ENCODE results near the gene RBFOX2. TPM values are rescaled to one million over a fixed set of nuclear protein-coding genes. Genes with fewer than 3 reads are reported as not detected.

RBFOX2 gene
- total and polyA plus RNA-seq, 10 of the 15 experiments (the other 5 are each of a cell fraction or from before 2014, with no cell fraction given): 0.01 to 2.7 (median 0.17) TPM; not detected in 4

GRCh38 chr22:35749808-35750207, 278.8 kb downstream of the RBFOX2 start:
- POLR2A ChIA-PET: interaction anchor here (0.7 kb wide), 1 partner anchor 781 kb away, joined by 3 read pairs; no protein-coding TSS in a partner anchor
- no peak overlapping the region for H3K4me3 ChIP-seq
- peak; percentile 70; the same call in 1 of the 2 replicates for TF ChIP-seq MLLT1 (IDR thresholded peaks at IDR 0.05)
- TF ChIP-seq IKZF2 (IDR thresholded peaks at IDR 0.05): peak; percentile 73 to 84; a peak in 3 of 4 replicates
- peak; percentile 94 for TF ChIP-seq PAX5 (IDR thresholded peaks at IDR 0.05; ENCODE audit: borderline replicate concordance, low read depth, low read length)
- no peak for TF ChIP-seq NFXL1 (IDR thresholded peaks at IDR 0.05; ENCODE audit: borderline replicate concordance)
- no peak for TF ChIP-seq ZNF274 (IDR thresholded peaks at IDR 0.05; ENCODE audit: insufficient read depth, insufficient read length)
- TF ChIP-seq E2F4 (IDR thresholded peaks at IDR 0.05; ENCODE audit: low read depth, low read length): no peak
- no peak for TF ChIP-seq ZNF592 (IDR thresholded peaks at IDR 0.05)
- peak; percentile 26; the same call in 1 of the 2 replicates for TF ChIP-seq NFIC (IDR thresholded peaks at IDR 0.05; ENCODE audit: low read depth, low read length)
- no peak for TF ChIP-seq RB1 (IDR thresholded peaks at IDR 0.05; ENCODE audit: borderline replicate concordance)
- no peak for TF ChIP-seq NKRF (conservative IDR thresholded peaks at IDR 0.05)
- no peak for TF ChIP-seq ZSCAN29 (IDR thresholded peaks at IDR 0.05)
- no peak for TF ChIP-seq BRCA1 (IDR thresholded peaks at IDR 0.05; ENCODE audit: low read depth, low read length)
- TF ChIP-seq BCL3 (IDR thresholded peaks at IDR 0.05; ENCODE audit: borderline replicate concordance, insufficient read depth, low read depth, low read length, poor library complexity, severe bottlenecking): no peak
- no peak for TF ChIP-seq ZNF622 (IDR thresholded peaks at IDR 0.05)

More at GRCh38 chr22:35749808-35750207, 278.8 kb downstream of the RBFOX2 start:
- ChIA-PET SMC1A (ENCODE audit: uncharacterized antibody, unreplicated experiment) (interaction anchor here (0.8 to 1.0 kb wide), 3 partner anchors 14 to 152 kb away, joined by 3 read pairs; no protein-coding TSS in a partner anchor), CTCF (interaction anchor here (1.0 to 3.1 kb wide), 6 partner anchors 9 to 315 kb away, joined by 3 to 11 read pairs (median 5); partner anchors contain the start of gene APOL6), RAD21 (ENCODE audit: unreplicated experiment) (no interaction called here)
- WGBS (ENCODE audit: insufficient coverage, insufficient replicate concordance, low lambda C conversion rate, missing lambda C conversion rate): 1% methylated on average over 10 of the region's 10 CpGs
- Histone ChIP-seq H4K20me1 (ENCODE audit: control insufficient read depth, insufficient read depth) (no peaks in the 10 kb centered on the region), H3K9ac (ENCODE audit: control insufficient read depth, insufficient read depth, low read length) (no peak overlapping the region), H2AFZ (ENCODE audit: control insufficient read depth, low read depth, low read length) (no peak overlapping the region), H3K27me3 (replicated peaks in 1 of 2; ENCODE audit: control insufficient read depth in 2 of 2, insufficient read depth in 2 of 2, low read length in 1 of 2) (no peaks in the 10 kb centered on the region; a peak in 2 of 4 replicates), H3K4me2 (ENCODE audit: control insufficient read depth, insufficient read depth) (no peak overlapping the region; the same call in 1 of the 2 replicates), H3K9me3 (replicated peaks; ENCODE audit: control insufficient read depth, insufficient read depth, low read length) (no peaks in the 10 kb centered on the region), H3K79me2 (ENCODE audit: control insufficient read depth, insufficient read depth, low read length) (no peaks in the 10 kb centered on the region), H3K27ac (ENCODE audit: control insufficient read depth, insufficient read depth) (no peak overlapping the region), H3K4me1 (ENCODE audit: control insufficient read depth, insufficient read depth, low read length) (peaks cover 11% of the 10 kb centered on the region), H3K36me3 (ENCODE audit: control insufficient read depth in 2 of 2, insufficient read depth in 2 of 2, low read length in 1 of 2) (no peaks in the 10 kb centered on the region)
- DNase-seq (ENCODE audit: low read depth, low spot score) (peak; percentile 79), FAIRE-seq (peak; percentile 65), ATAC-seq (peak; percentile 97)
- intact Hi-C loops (cut with micrococcal nuclease; ENCODE audit: unreplicated experiment) (no loop called here), in situ Hi-C loops (cut with MboI) (no loop called here)
- no TSS peak for BruUV-seq (replicated peaks)

All from GM12878 (cell line).